ENCODE measurements around the gene NEURL4. TPM values are rescaled to one million over a fixed set of nuclear protein-coding genes. Genes with fewer than 3 reads are reported as not detected.

Gene NEURL4
- total and polyA plus RNA-seq, 4 donors, result 0.76 to 14.2 (median 7.3) TPM

DNA sequence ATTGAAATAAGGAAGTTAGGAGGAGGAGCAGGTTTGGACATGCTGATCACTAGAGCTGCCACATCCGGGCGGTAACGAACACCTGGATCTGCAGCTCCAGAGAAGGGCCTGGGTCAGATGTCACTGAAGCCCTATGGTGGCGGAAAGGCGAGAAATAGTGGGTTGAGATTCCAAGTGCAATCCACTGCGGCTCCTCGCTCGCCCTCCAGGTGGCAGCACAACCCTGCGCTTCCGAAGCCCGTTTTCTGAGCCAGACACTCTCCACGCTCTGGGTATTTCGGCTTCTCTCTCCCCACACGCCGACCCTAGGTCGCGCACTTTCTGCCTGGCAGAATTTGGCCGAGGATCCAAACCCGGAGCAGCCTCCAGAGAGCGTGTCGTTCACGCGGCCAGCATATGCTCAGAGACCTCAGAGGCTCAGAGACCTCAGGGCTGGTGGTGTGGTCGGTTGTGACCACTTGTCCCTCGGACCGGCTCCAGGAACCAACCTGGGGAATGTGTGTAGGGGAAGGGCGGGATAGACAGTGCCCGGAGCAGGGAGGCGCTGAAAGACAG, 48.5 kb downstream of the NEURL4 start:
- Histone ChIP-seq H3K27me3 (ENCODE audit: control insufficient read depth in 4 of 4, insufficient read depth in 4 of 4, low read length in 3 of 4) (no peaks in the 10 kb centered on the region), H3K4me1 (ENCODE audit: control insufficient read depth in 4 of 4, insufficient read depth in 4 of 4, low read length in 3 of 4) (peaks cover 9 to 19% (median 13%) of the 10 kb centered on the region in 4 donors), H3K9me3 (ENCODE audit: control insufficient read depth in 4 of 4, low read length in 3 of 4) (no peaks in the 10 kb centered on the region), H3K9ac (ENCODE audit: low read depth in 1 of 2, low read length in 2 of 2) (peak overlapping the region; percentile 1 to 17), H3K27ac (ENCODE audit: low read depth in 1 of 2, low read length in 2 of 2) (peak overlapping the region; percentile 88 to 94), H3K4me3 (ENCODE audit: low read depth in 1 of 3, low read length in 3 of 3) (peak overlapping the region; percentile 1 to 50 (median 44)), H3K36me3 (ENCODE audit: control insufficient read depth in 4 of 4, insufficient read depth in 3 of 4, low read depth in 1 of 4, low read length in 3 of 4) (no peaks in the 10 kb centered on the region)
- TF ChIP-seq RXRA (IDR thresholded peaks at IDR 0.05) (peak in 1 of 2 donors; percentile 18), TAF1 (conservative IDR thresholded peaks at IDR 0.05) (peak; percentile 48), HNF4A (conservative IDR thresholded peaks at IDR 0.05) (peak; percentile 14 to 34), RAD21 (IDR thresholded peaks at IDR 0.05) (peak; percentile 98 to 99), FOXA2 (IDR thresholded peaks at IDR 0.05) (no peak), GABPA (IDR thresholded peaks at IDR 0.05 in 1 of 2, conservative IDR thresholded peaks at IDR 0.05 in 1 of 2) (no peak), SP1 (IDR thresholded peaks at IDR 0.05) (peak; percentile 47), NR2F2 (IDR thresholded peaks at IDR 0.05) (peak; percentile 53), EGR1 (IDR thresholded peaks at IDR 0.05; ENCODE audit: low read depth in 2 of 2) (no peak), FOXA1 (IDR thresholded peaks at IDR 0.05) (peak; percentile 38)
- TF ChIP-seq, protein P1, sequence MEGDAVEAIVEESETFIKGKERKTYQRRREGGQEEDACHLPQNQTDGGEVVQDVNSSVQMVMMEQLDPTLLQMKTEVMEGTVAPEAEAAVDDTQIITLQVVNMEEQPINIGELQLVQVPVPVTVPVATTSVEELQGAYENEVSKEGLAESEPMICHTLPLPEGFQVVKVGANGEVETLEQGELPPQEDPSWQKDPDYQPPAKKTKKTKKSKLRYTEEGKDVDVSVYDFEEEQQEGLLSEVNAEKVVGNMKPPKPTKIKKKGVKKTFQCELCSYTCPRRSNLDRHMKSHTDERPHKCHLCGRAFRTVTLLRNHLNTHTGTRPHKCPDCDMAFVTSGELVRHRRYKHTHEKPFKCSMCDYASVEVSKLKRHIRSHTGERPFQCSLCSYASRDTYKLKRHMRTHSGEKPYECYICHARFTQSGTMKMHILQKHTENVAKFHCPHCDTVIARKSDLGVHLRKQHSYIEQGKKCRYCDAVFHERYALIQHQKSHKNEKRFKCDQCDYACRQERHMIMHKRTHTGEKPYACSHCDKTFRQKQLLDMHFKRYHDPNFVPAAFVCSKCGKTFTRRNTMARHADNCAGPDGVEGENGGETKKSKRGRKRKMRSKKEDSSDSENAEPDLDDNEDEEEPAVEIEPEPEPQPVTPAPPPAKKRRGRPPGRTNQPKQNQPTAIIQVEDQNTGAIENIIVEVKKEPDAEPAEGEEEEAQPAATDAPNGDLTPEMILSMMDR (IDR thresholded peaks at IDR 0.05; ENCODE audit: low read depth, low read length, missing input control), result peak; percentile 98
- DNase-seq (ENCODE audit: low spot score), result peak; percentile 92
- WGBS, result under 1% methylated on average over 29 of the region's 29 CpGs

DNA sequence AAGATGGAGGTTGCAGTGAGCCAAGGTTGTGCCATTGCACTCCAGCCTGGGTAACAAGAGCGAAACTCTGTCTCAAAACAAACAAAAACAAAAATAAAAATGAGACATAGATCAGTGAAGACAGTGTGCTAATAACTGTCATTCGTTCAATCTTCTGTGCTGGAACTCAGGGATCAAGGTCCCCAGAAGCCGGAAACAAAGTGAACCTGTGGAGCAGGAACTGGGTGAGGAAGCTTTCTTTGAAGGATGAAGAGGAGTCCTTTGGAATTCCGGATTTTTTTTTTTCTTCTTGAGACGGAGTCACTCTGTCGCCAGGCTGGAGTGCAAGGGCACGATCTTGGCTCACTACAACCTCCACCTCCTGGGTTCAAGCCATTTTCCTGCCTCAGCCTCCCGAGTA, 49.7 kb downstream of the NEURL4 start:
- DNase-seq (ENCODE audit: low spot score), result no peak
- no peaks in the 10 kb centered on the region for H3K9me3 ChIP-seq (ENCODE audit: control insufficient read depth in 4 of 4, low read length in 3 of 4)

More for the DNA sequence above, 49.7 kb downstream of the NEURL4 start:
- H3K9ac ChIP-seq (ENCODE audit: low read depth in 1 of 2, low read length in 2 of 2), result no peak overlapping the region
- peaks cover 9 to 19% (median 13%) of the 10 kb centered on the region in 4 donors for H3K4me1 ChIP-seq (ENCODE audit: control insufficient read depth in 4 of 4, insufficient read depth in 4 of 4, low read length in 3 of 4)
- TF ChIP-seq, protein P2, sequence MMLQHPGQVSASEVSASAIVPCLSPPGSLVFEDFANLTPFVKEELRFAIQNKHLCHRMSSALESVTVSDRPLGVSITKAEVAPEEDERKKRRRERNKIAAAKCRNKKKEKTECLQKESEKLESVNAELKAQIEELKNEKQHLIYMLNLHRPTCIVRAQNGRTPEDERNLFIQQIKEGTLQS (IDR thresholded peaks at IDR 0.05), result no peak
- TF ChIP-seq TAF1 (conservative IDR thresholded peaks at IDR 0.05) (no peak), HNF4A (conservative IDR thresholded peaks at IDR 0.05) (no peak), YY1 (IDR thresholded peaks at IDR 0.05) (no peak), NR2F2 (IDR thresholded peaks at IDR 0.05) (no peak), GABPA (IDR thresholded peaks at IDR 0.05 in 1 of 2, conservative IDR thresholded peaks at IDR 0.05 in 1 of 2) (no peak), FOXA2 (IDR thresholded peaks at IDR 0.05) (no peak), HNF4G (IDR thresholded peaks at IDR 0.05) (no peak), FOXA1 (IDR thresholded peaks at IDR 0.05) (no peak), SP1 (IDR thresholded peaks at IDR 0.05) (no peak), RAD21 (IDR thresholded peaks at IDR 0.05) (no peak), EGR1 (IDR thresholded peaks at IDR 0.05; ENCODE audit: low read depth in 2 of 2) (no peak), RXRA (IDR thresholded peaks at IDR 0.05) (no peak), JUND (IDR thresholded peaks at IDR 0.05) (no peak)
- TF ChIP-seq, protein P3, sequence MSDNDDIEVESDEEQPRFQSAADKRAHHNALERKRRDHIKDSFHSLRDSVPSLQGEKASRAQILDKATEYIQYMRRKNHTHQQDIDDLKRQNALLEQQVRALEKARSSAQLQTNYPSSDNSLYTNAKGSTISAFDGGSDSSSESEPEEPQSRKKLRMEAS (IDR thresholded peaks at IDR 0.05), result no peak
- TF ChIP-seq, protein P1 (IDR thresholded peaks at IDR 0.05; ENCODE audit: low read depth, low read length, missing input control), result no peak
- TF ChIP-seq, protein P4, sequence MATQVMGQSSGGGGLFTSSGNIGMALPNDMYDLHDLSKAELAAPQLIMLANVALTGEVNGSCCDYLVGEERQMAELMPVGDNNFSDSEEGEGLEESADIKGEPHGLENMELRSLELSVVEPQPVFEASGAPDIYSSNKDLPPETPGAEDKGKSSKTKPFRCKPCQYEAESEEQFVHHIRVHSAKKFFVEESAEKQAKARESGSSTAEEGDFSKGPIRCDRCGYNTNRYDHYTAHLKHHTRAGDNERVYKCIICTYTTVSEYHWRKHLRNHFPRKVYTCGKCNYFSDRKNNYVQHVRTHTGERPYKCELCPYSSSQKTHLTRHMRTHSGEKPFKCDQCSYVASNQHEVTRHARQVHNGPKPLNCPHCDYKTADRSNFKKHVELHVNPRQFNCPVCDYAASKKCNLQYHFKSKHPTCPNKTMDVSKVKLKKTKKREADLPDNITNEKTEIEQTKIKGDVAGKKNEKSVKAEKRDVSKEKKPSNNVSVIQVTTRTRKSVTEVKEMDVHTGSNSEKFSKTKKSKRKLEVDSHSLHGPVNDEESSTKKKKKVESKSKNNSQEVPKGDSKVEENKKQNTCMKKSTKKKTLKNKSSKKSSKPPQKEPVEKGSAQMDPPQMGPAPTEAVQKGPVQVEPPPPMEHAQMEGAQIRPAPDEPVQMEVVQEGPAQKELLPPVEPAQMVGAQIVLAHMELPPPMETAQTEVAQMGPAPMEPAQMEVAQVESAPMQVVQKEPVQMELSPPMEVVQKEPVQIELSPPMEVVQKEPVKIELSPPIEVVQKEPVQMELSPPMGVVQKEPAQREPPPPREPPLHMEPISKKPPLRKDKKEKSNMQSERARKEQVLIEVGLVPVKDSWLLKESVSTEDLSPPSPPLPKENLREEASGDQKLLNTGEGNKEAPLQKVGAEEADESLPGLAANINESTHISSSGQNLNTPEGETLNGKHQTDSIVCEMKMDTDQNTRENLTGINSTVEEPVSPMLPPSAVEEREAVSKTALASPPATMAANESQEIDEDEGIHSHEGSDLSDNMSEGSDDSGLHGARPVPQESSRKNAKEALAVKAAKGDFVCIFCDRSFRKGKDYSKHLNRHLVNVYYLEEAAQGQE (IDR thresholded peaks at IDR 0.05), result no peak
- TF ChIP-seq, protein P5, sequence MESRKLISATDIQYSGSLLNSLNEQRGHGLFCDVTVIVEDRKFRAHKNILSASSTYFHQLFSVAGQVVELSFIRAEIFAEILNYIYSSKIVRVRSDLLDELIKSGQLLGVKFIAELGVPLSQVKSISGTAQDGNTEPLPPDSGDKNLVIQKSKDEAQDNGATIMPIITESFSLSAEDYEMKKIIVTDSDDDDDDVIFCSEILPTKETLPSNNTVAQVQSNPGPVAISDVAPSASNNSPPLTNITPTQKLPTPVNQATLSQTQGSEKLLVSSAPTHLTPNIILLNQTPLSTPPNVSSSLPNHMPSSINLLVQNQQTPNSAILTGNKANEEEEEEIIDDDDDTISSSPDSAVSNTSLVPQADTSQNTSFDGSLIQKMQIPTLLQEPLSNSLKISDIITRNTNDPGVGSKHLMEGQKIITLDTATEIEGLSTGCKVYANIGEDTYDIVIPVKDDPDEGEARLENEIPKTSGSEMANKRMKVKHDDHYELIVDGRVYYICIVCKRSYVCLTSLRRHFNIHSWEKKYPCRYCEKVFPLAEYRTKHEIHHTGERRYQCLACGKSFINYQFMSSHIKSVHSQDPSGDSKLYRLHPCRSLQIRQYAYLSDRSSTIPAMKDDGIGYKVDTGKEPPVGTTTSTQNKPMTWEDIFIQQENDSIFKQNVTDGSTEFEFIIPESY (IDR thresholded peaks at IDR 0.05), result no peak
- WGBS, result 83% methylated on average over 8 of the region's 8 CpGs
- H3K27me3 ChIP-seq (ENCODE audit: control insufficient read depth in 4 of 4, insufficient read depth in 4 of 4, low read length in 3 of 4), result no peaks in the 10 kb centered on the region
- H3K27ac ChIP-seq (ENCODE audit: low read depth in 1 of 2, low read length in 2 of 2), result no peak overlapping the region
- no peaks in the 10 kb centered on the region for H3K36me3 ChIP-seq (ENCODE audit: control insufficient read depth in 4 of 4, insufficient read depth in 3 of 4, low read depth in 1 of 4, low read length in 3 of 4)
- H3K4me3 ChIP-seq (ENCODE audit: low read depth in 1 of 3, low read length in 3 of 3), result no peak overlapping the region

Data from liver (tissue), 9 donors.